Measurements from ENCODE around the gene RCAN2.

The RCAN2 gene

DNA sequence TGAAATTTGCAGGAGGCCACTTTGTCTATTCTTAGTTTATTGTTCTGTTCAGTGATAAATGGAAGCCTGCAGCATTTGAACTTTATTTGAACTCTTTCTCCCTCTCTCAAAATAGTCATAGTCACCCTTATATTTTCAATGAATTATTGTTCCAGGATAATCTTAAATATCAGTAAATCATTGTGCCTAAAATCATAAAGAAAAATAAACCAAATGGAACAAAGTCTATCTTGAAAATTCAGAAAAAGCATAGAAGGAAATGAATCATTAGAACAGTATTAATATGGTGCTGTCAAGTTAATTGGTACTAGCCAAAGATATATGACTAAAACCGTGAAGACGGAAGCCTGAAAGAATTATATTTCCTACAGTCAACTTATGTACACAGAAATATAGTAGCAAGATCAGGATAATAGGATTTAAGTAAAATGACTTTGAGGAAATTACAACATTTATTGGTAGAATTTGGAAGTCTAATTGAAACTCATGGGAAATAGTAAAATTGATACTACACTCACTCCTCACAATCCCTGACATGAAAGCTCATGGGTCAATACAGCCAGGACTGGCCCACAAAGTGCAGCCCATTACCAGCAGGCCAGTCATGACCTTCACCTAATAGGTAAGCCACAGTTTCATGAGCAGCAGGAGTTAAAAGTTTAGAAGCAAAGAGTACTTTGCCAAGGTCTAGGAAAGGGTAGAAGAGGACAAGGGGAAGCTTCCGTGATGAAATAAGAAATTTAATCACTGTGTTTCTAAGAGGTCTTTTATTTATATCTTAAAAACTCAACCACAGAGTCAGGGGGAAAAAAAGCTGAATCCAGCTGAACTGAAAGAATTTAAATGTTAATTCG lies 200.6 kb downstream of the RCAN2 start:
- DNase-seq (ENCODE audit: low spot score), result no peak

DNA sequence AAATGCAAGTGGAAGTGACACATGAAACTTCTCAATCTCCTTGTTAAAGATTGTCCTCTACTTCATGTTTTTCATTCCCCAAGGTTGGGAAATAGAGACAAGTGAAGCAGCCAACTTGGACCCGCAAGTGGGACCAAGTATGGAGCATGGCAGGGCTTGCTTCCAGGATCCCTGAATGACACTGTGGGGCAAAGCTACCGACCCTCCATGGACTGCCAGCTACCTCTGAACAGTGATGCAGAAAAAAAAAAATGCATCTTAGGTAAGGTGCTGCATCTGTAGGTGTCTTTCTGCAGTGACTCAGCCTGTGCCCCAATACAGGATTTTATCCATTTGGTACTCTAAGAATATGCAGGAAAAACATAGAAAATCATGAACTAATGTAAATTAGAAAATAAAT lies 201.4 kb downstream of the RCAN2 start:
- DNase-seq (ENCODE audit: low spot score), result no peak

DNA sequence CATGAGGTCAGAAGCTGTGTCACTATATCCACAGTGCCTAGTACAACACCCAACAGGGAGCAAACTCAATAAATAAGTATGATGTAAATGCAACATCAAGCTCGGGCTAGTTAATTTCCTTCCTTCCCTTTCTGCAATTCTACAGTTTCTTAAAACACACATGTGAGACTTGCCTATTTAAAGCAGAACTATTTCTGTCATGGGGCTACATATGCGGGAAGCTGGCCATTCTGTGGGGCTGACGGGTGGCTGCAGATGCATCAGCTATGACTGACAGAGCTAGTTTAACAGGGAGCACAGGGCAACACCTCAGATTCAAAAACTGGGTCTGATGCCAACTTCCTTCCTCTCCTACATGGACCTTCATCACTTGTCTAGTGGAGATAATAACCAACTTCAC lies 202.4 kb downstream of the RCAN2 start:
- DNase-seq (ENCODE audit: low spot score), result no peak

DNA sequence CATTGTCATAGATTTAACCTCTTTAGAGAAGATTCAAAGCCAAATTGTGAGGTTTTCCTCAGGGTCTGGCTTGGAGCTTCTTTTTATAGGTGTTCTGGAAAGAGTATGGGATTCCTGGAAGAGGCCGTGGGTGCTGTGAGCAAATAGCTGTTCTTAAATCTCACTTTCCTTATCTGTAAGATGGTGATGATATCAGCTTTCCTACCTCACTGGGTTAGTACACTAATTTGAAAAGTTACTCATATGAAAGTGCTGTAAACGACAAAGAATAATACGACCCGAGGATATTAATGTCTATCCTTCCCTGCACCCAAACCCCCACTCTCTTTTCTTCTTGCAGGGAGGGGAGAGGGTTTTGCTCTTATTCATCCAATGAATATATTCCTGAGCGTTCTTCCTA lies 203.6 kb downstream of the RCAN2 start:
- DNase-seq (ENCODE audit: low spot score), result no peak

DNA sequence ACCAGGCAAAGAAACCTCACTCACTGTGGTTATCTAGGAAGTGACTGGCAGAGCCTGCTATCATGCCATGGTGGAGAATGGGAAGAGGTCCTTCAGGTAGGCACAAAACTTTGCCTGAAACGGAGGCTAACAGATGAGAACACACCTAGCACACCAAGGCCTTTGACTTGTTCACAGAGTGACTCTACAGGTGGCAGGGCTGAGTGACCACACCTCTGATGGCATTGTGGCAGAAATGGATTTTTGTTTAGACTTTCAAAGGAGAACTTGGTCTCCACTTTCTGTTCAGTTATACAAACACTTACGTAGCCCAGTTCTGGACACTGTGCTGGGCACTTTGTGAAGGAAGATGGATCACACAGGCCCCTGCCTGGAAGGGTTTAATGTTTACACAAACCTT lies 204.2 kb downstream of the RCAN2 start:
- no peak for DNase-seq (ENCODE audit: low spot score)

DNA sequence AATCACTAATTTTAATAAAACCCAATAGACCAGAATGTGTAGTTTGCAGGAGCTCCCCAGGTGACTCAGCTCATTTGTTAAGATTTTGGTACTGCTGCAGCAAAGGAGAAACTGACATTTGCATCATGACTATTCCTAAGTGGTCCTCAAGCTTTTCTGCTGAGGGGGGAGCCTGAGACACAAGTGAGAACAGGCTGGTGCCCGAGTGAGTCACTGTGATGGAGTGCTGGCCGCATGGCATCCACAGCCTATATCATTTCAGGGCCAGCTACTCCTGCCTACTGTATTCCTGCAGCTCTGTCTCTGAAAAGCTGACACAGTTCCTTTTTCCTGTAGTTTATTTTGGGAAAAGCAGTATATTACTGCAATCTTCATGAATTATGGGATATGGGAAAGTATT lies 206.8 kb downstream of the RCAN2 start:
- no peak for DNase-seq (ENCODE audit: low spot score)

DNA sequence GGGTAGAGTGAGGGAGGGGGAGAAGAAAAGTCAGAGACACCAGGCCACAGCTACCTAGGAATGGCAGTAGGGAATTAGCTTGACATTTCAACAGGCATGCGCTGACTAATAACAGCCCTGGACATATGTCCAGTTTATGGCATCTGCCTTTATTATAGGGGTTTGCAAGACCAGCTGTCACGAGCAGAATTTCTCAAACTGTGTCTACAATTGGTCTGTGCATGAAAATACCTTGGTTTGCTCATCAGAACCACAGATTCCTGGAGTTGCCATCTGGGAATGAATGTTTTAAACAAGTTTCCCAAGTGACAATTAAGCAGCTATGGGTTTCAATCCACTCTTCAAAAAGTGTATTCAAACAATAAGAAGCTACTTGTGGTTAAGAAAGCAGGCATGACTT lies 210.1 kb downstream of the RCAN2 start:
- DNase-seq (ENCODE audit: low spot score), result no peak

DNA sequence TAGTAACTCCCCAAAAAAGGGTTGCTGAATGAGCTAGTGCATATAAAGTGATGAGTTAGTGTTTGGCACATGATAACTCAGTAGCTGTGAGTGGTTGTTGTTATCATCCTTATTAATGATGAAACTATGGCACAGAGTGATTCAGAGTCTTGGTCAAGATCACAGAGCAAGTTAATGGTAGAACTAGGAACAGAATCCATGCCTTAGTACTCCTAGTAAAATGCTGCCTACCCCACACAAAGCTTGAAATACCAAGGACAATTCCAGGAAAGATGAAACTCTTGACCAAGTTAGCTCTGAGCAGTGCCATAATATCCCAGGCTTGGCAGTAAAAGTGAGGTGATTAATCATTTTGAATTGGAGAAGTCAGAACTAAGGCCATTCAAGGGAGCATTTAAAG lies 211.4 kb downstream of the RCAN2 start:
- DNase-seq (ENCODE audit: low spot score), result no peak

DNA sequence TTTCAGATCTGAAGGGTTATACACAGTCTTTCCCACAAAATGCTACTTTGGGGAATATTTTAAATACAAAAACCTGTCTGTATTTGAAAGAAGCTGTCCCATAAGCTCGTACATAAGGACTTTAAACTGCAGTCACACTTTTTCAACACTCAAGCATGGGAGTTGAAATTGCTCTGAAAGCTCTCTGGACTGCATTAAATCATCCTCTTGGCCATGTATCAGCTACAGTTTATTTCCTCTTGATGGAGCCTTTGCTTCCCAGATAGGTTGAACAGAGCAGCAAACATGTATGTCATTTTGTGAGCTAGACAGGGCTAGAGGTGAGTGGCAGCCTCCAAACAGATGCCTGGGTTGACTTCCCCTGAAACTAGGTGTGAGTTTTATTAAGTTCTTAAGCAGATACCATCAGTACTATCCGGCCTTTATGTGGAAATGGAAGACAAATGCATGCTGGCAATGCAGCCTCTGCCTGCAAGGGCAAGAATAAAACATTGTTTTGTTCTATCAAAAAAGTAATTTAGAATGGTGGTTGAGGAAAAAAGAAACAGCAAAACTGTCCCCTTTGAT lies 214.6 kb downstream of the RCAN2 start:
- no peak for DNase-seq (ENCODE audit: low spot score)

DNA sequence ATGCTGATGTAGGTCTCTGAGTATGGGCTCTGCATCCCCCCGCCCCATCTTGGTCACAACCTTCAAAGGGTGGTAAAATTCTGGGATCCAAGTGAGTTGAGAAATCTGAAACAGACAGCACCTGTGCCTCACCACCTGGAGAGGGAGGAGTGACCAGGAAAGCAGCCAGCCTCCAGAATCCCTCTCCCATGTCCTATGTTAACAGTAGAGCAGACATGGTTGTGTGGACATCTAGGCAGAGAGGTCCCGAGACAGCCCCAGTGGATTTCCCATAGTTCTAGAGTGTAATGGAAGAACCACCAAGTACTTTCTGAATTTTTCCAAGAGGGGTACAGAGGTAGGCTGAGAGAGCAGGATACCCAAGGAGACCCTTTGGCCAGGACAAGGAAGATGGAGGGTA lies 216.7 kb downstream of the RCAN2 start:
- no peak for DNase-seq (ENCODE audit: low spot score)

DNA sequence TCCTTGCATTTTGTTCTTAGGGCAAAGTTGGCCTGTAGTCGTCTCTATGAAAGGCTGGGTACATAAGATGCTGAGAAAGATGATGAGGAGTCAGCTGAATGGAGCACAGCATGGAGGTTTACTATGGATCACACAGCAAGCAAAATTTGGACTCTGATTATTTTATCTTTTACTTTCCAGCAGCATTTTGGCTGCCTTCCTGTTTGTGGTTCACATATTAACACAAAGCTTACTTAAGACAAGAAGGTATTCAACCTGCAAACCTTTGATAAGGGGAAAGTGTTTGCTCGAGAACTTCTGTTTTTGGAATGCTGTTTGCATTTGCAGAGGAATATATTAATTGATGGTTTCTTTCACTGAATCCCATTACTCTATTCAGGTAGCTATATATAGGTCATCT lies 217.3 kb downstream of the RCAN2 start:
- DNase-seq (ENCODE audit: low spot score), result no peak

DNA sequence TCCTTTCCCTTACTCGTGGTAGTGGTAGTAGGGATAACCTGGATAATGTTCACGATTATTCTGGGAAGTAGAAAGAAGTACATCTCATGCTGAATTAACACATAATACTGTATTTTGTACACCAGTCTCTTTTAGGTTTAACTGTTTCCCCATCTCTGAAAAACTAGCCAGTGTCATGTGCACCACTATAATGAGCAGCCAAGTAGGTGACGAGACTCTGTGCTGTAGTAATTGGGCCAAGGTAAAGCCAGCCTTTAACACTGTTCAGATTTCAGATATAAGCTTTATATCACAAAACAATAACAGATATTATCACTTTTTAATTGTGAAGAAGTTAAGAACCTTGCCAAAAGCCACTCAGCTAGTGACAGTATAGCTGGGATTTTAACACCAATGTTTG lies 219.5 kb downstream of the RCAN2 start:
- no peak for DNase-seq (ENCODE audit: low spot score)

DNA sequence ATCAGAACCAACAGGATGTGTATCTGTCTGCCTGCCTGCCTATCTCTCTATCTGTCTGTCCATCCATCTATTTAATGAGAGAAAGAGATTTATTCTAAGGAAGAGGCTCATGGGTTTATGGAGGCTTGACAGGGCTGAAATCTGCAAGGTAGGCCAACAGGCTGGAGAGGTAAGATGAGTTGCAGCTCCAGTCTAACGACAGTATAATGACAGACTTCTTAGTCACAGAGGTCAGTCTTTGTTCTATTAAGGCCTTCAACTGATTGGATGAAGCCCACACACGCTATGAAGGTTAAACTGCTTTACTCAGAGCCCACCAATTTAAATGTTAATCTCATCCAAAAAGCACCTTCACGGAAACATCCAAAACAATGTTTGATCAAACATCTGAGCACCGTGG lies 220.1 kb downstream of the RCAN2 start:
- no peak for DNase-seq (ENCODE audit: low spot score)

DNA sequence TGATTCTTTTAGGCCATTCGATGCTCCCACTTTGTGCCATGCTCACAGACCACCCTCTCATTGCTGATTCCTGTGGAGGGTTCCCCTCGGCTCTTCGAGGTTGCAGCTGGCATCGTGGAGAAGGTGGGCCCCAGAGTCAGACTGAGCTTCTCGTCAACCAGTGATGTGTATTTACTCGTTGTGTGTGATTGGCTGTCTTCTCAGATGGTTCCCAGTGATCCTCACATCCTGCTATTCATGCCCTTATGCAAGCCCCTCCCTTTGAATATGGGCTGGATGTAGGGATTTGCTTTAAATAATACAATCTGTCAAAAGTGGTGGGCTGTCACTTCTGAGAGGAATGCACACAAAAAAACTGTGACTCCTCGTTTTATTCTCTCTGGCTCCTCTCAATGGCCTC lies 220.9 kb downstream of the RCAN2 start:
- DNase-seq (ENCODE audit: low spot score), result no peak

DNA sequence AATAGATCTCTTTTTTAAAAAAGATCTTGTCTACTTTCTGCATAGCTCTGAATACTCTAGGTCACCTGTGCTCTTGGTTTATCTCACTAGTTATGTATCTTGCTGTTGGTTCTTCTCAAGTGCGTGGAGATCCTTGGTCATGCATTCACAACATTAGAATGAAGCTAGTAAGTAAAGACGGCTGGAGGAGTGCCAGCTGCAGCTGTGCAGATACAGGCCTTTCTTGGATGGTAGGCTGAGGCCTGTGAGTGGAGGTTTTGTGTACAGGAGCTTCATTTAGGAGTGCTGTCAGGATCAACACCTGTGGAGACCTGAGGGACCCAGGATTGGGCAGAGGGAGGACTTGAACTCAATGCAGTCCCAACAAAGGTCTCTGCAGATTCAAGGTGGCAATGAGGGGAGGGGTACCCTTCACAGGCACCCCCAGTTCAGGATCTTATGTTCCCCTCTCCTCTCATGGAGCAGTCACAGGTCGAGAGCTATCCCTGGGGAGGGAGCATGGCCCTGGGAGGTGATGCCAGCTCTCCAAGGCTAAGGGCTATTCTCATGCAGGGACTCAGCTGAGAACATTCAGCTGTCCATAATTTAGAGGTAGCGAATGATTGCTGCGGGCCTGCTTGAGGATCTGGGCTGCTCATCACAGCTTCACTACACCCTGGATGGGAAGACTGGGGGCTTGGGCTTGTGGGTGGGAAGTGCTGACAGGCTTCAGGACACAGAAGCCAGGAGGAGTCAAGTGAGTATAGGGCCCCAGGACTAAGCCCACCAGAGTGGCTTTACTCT lies 221.6 kb downstream of the RCAN2 start:
- DNase-seq (ENCODE audit: low spot score), result no peak

DNA sequence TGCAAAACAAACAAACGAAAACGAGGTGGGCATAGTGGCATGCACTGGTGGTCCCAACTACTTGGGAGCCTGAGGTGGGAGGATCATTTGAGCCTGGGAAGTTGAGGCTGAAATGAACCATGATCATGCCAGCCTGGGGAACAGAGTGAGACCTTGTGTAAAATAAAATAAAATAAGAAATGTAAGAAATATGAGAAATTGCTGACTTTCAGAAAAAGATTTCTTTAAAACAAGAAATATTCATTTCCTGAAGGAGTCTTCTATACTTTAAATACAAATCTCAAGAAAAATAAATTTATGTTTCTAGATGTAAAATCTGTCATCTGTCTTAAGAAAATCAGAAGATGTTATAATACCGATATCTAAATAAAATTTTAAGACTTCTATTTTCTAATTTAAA lies 223.7 kb downstream of the RCAN2 start:
- DNase-seq (ENCODE audit: low spot score), result no peak

DNA sequence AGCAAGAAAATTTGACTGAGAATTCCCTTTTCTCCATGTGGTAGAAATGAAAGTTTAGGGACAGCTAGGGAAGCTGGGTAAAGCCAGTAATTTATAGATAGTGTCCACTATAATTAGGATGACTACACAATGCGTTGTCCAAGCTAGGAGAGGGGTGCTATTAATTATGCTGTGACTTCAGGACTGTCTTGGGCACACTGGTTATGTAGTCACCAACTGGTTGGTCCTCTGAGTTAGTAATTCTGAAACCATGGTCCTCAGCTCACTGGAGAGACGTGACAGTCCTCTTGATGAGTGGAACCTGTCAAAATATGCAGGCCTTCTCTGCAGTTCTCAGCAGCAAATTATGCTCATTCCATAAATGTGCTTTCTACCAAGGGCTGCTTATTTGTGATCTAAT lies 225.9 kb downstream of the RCAN2 start:
- DNase-seq (ENCODE audit: low spot score), result no peak

DNA sequence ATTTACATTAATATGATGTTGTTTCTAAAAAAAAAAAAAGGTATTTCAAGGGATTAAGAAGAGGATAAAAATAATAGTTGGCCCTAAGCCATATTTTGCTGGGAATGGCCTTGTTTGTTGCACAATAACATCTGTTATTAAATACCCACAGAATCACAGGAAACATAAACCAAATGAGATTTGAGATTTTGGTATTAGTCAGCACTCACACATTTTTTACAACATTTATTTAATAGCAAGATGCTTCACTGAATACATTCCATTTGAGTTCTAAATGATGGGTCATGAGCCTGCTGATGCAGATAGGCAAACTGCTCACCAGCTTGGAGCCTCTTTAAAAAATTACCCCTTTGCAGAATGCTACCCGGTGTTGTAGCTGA lies 227.6 kb downstream of the RCAN2 start:
- no peak for DNase-seq (ENCODE audit: low spot score)

DNA sequence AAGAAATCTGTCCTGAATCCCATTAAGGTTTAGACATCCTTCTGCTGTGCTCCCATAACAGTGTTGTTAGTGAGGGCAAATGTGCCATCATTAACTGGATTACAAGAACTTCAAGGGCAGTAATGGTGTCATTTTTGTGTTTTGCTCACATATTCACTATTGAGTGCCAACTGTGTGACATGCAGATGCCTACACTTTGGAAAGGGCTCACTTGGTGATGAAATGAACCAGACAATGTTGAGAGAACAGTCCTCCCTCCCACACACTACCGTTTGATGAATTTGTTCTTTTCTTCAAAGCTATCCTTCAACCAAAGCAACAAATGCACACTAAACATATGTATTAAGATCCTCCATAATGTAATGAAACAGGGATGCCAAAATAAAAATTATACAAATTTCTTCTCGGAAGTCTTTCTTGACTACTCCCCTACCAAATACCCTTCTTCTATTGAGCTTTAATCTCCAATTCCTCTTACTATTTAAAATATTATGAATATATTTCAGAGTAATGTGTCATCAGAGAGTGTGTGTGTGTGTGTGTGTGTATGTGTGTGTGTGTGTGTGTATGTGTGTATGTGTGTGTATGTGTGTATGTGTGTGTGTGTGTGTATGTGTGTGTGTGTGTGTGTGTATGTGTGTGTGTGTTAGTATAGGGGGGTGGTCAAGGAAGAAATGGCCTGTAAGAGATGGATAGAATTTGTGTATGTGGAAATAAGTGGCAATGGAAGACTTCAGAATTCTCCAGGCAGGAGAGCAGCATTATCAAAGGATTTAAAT lies 228.1 kb downstream of the RCAN2 start:
- DNase-seq (ENCODE audit: low spot score), result no peak

DNA sequence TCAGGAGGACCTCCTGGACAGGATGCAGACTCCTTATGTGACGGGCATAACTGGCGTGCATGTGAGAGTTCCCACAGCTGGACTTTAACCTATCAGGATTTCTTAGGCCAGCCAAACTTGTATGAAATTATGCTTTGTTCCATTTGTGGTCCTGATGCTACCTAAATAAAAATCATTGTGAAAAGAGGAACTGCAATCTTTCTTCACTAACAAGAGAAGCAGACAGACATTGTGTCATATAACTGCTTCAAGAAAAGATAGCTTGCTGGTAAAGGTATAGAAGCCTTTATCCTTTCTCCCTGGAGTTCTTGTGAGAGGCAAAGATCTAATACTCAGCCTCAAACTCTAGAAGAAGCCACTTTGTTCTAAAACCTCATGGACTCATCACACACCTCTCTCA lies 233.0 kb downstream of the RCAN2 start:
- DNase-seq (ENCODE audit: low spot score), result no peak

DNA sequence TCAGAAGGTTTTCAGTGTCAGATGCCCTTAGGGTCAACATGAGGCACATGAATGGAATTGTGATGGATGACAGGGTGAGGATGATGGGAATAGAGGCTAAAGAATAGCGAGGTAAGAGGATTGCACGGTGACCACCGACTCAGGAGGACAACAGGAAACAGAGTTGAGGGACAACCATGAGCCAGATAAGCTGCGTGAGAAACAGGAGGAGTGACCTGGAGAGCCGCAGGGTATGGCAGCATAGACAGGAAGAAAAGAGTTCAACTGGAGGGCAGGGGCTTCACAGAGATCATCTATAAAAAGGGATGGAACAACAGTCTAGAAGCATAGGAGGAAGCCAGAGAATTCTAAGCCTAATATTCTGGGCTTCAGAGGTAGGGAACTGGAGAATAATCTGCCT lies 235.7 kb downstream of the RCAN2 start:
- no peak for DNase-seq (ENCODE audit: low spot score)

DNA sequence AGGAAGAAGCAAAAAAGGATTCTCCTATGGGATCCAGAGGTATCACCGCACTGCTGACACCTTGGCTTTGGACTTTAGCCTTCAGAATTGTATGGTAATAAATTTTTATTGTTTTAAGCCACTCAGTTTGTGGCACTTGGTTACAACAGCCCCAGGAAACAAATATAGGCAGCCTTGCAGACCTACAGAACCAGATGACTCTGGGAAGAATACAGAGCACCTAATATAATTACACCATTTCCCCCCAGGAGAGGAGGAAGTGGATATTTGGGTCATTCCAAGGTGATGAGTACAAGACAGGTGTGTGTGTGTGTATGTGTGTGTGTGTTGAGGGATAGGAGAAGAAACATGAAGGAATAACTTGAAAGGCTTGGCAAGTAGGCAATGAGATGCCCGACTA lies 236.3 kb downstream of the RCAN2 start:
- DNase-seq (ENCODE audit: low spot score), result no peak

DNA sequence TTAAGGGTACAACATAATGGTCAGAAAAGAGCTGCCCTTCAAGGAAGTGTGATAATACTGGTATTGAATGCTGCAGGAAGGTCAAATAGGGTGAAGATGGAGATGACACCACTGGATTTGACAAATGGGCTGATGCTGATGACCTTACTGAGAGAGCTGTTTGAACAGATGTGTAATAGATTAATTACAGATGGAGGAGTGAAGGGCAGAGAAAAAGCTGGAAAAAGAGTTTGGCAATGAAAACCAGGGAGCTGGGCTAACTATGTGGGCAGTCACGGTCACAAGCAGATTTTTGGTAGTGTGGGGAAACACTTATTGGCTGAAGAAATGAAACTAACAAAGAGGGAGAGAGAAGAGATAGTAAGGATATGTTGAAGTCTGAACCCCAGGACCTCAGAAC lies 236.9 kb downstream of the RCAN2 start:
- DNase-seq (ENCODE audit: low spot score), result no peak

Data from hematopoietic multipotent progenitor cell treated with erythropoietin and hydrocortisone succinate and interleukin-3 and kit ligand, for 15 days (in vitro differentiated cells).